MM.1S (cell line): ENCODE results near the gene RNF10.

Experiments
- DNase-seq: peaks from one replicate; pipeline ENCODE4 v3.0.0-alpha.2; 2015
- H2AFZ ChIP-seq: fragments of 300-600 bp; sonication (generic); 2 replicates; pipeline ENCODE4 v1.6.0; 2016; ENCODE audit warnings: antibody characterized with exemption, low read length
- H3F3A ChIP-seq: fragments of 300-600 bp; sonication (generic); 2 replicates; pipeline ENCODE4 v1.6.1; 2016; ENCODE audit warnings: mild to moderate bottlenecking, antibody characterized with exemption, low read length, moderate library complexity, mixed read lengths; ENCODE audit not compliant: insufficient read depth
- H3K27ac ChIP-seq: fragments of 300-600 bp; sonication (generic); 2 replicates; pipeline ENCODE4 v1.5.1; 2016; ENCODE audit warnings: mild to moderate bottlenecking, low read length
- H3K27me3 ChIP-seq: fragments of 300-600 bp; sonication (generic); replicated peaks from 2 replicates; pipeline ENCODE4 v1.6.0; 2016; ENCODE audit warnings: low read length; ENCODE audit not compliant: insufficient read depth
- H3K36me3 ChIP-seq: fragments of 300-600 bp; sonication (generic); replicated peaks from 2 replicates; pipeline ENCODE4 v1.6.1; 2016; ENCODE audit warnings: mild to moderate bottlenecking, low read length, mixed read lengths; ENCODE audit not compliant: insufficient read depth
- H3K4me1 ChIP-seq: fragments of 300-600 bp; sonication (generic); 2 replicates; pipeline ENCODE4 v1.6.1; 2016; ENCODE audit warnings: low read length, mixed read lengths
- H3K4me2 ChIP-seq: fragments of 300-600 bp; sonication (generic); 2 replicates; pipeline ENCODE4 v1.6.0; 2016; ENCODE audit warnings: low read depth, low read length
- H3K4me3 ChIP-seq: fragments of 300-600 bp; sonication (generic); 2 replicates; pipeline ENCODE4 v1.5.1; 2016; ENCODE audit warnings: low read length, mixed read lengths
- H3K79me2 ChIP-seq: fragments of 300-600 bp; sonication (generic); 2 replicates; pipeline ENCODE4 v1.6.1; 2016; ENCODE audit warnings: mixed run types, low read length, mixed read lengths
- H3K9ac ChIP-seq: fragments of 300-600 bp; sonication (generic); 2 replicates; pipeline ENCODE4 v1.6.1; 2016; ENCODE audit warnings: low read length, mixed read lengths
- H3K9me2 ChIP-seq: fragments of 300-600 bp; sonication (generic); replicated peaks from 2 replicates; pipeline ENCODE4 v1.6.1; 2016; ENCODE audit warnings: mild to moderate bottlenecking, low read length, mixed read lengths; ENCODE audit not compliant: insufficient read depth
- H3K9me3 ChIP-seq: fragments of 300-600 bp; sonication (generic); replicated peaks from 2 replicates; pipeline ENCODE4 v1.6.1; 2016; ENCODE audit warnings: mild to moderate bottlenecking, low read length, mixed read lengths; ENCODE audit not compliant: insufficient read depth
- H4K20me1 ChIP-seq: fragments of 300-600 bp; sonication (generic); 2 replicates; pipeline ENCODE4 v1.6.1; 2016; ENCODE audit warnings: mild to moderate bottlenecking, low read length, moderate library complexity, mixed read lengths; ENCODE audit not compliant: insufficient read depth
- CTCF ChIP-seq: fragments of 300-600 bp; sonication (generic); IDR thresholded peaks from 2 replicates; pipeline ENCODE4 v1.5.1; 2016; ENCODE audit warnings: antibody characterized with exemption, low read length, mixed read lengths
- EZH2 ChIP-seq: fragments of 300-600 bp; sonication (generic); optimal IDR thresholded peaks from 2 replicates; pipeline ENCODE3; 2017; ENCODE audit warnings: low read depth, mild to moderate bottlenecking, antibody characterized with exemption, low read length, mixed read lengths
- EZH2phosphoT487 ChIP-seq: fragments of 300-600 bp; sonication (generic); IDR thresholded peaks from 2 replicates; pipeline ENCODE4 v1.6.1; 2018; ENCODE audit warnings: antibody characterized with exemption, low read length

RNF10 gene

DNA sequence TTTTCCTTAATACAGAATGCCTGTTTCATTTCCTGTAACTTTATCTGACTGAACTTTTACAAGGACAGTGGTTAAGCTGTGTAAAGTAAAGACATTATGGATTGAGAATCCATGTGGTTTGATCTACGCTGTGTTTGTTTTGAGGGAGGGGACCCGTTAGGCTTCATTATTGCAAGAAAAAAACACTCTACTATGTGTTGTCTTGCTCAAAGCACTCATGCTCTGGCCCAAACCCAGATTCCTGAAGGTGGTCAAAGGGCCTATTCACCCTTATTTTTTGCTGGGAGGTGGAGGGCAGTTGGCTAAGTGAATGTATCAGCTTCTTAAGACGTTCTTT lies 11.9 kb downstream of the RNF10 start:
- no peak for DNase-seq
- Histone ChIP-seq H3K9me3 (no peaks in the 10 kb centered on the region), H3K9ac (no peak overlapping the region), H3F3A (no peaks in the 10 kb centered on the region), H2AFZ (no peak overlapping the region), H3K27me3 (no peaks in the 10 kb centered on the region), H3K4me2 (no peak overlapping the region), H3K4me1 (no peaks in the 10 kb centered on the region), H4K20me1 (no peaks in the 10 kb centered on the region), H3K27ac (no peak overlapping the region), H3K79me2 (peaks cover 94% of the 10 kb centered on the region), H3K36me3 (peaks cover 8% of the 10 kb centered on the region; the same call in 1 of the 2 replicates), H3K9me2 (no peaks in the 10 kb centered on the region), H3K4me3 (no peak overlapping the region)
- TF ChIP-seq EZH2 = no peak

DNA sequence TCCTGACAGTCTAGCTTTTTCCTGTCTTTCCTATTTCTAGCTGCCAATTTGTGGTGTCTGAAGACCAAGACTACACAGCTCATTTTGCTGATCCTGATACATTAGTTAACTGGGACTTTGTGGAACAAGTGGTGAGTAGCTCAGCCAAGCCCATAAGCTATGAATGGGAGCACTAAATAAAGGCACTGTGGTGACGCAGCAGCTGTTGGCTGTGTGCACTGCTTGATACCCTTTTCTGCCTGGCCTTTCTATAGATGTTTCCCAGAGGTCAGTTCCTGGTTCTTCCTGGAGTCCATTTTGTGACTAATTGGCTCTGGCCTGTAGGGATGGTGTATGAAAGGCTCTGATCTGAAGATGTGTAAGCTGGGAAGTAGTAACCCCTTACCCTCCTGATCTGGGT lies 20.5 kb downstream of the RNF10 start:
- H3K27me3 ChIP-seq = no peaks in the 10 kb centered on the region
- H3K27ac ChIP-seq = no peak overlapping the region
- no peak overlapping the region for H3K4me3 ChIP-seq
- no peaks in the 10 kb centered on the region for H3F3A ChIP-seq
- no peaks in the 10 kb centered on the region for H4K20me1 ChIP-seq
- H3K9ac ChIP-seq = no peak overlapping the region
- no peak overlapping the region for H2AFZ ChIP-seq
- H3K4me1 ChIP-seq = no peaks in the 10 kb centered on the region
- peaks cover 47% of the 10 kb centered on the region for H3K79me2 ChIP-seq
- no peaks in the 10 kb centered on the region for H3K9me3 ChIP-seq
- peaks cover 11% of the 10 kb centered on the region; the same call in 1 of the 2 replicates for H3K36me3 ChIP-seq
- H3K4me2 ChIP-seq = no peak overlapping the region
- DNase-seq = no peak
- H3K9me2 ChIP-seq = no peaks in the 10 kb centered on the region
- no peak for TF ChIP-seq EZH2phosphoT487
- TF ChIP-seq EZH2 = no peak

DNA sequence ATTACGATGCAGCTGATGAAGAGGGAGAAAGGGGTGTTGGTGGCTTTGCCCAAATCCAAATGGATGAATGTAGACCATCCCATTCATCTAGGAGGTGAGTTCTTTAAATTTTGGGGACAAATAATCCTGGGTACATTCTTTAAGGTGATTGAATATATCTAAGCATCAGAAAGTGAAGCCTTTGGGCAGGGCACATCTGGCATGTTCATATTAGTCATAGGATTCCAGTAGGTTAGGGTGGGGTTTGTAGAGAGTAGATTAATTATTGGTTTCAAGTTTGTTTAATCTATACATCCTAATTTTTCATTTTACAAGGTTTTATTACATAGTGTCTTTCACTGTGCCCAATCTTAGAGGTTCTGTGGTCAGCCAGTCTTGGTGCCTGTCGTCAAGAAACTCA lies 23.4 kb downstream of the RNF10 start:
- Histone ChIP-seq H3K79me2 (peaks cover 43% of the 10 kb centered on the region), H3K9me3 (no peaks in the 10 kb centered on the region), H3K4me1 (no peaks in the 10 kb centered on the region), H3K4me3 (no peak overlapping the region), H3K27ac (no peak overlapping the region), H3K9ac (no peak overlapping the region), H3K9me2 (no peaks in the 10 kb centered on the region), H3K36me3 (peaks cover 16% of the 10 kb centered on the region), H3K27me3 (no peaks in the 10 kb centered on the region), H3F3A (no peaks in the 10 kb centered on the region), H4K20me1 (no peaks in the 10 kb centered on the region), H3K4me2 (no peak overlapping the region), H2AFZ (no peak overlapping the region)
- no peak for DNase-seq
- no peak for TF ChIP-seq EZH2
- TF ChIP-seq EZH2phosphoT487 = no peak
- TF ChIP-seq CTCF = no peak

GRCh38 chr12:120562906-120563305 lies 28.8 kb downstream of the RNF10 start:
- no peaks in the 10 kb centered on the region for H3F3A ChIP-seq
- peaks cover 8% of the 10 kb centered on the region for H3K36me3 ChIP-seq
- H3K4me2 ChIP-seq = no peak overlapping the region
- no peaks in the 10 kb centered on the region for H3K9me3 ChIP-seq
- H3K79me2 ChIP-seq = peaks cover 37% of the 10 kb centered on the region
- no peak for TF ChIP-seq EZH2phosphoT487
- TF ChIP-seq CTCF = no peak
- TF ChIP-seq EZH2 = no peak
- no peaks in the 10 kb centered on the region for H4K20me1 ChIP-seq
- no peaks in the 10 kb centered on the region for H3K9me2 ChIP-seq
- H3K4me1 ChIP-seq = no peaks in the 10 kb centered on the region
- H2AFZ ChIP-seq = no peak overlapping the region
- H3K9ac ChIP-seq = no peak overlapping the region
- DNase-seq = no peak
- H3K27ac ChIP-seq = no peak overlapping the region
- no peaks in the 10 kb centered on the region for H3K27me3 ChIP-seq
- no peak overlapping the region for H3K4me3 ChIP-seq
